Aorta (tissue), 5 donors: Measurements from ENCODE around the gene FEZF2. TPM values are rescaled to one million over a fixed set of nuclear protein-coding genes. Genes with fewer than 3 reads are reported as not detected.

Experiments used
- ATAC-seq: fragments of 200-7000 bp; cut with Tn5 transposase; one replicate; pipeline ENCODE4 v1.9.1; 2022; ENCODE audit warnings: moderate library complexity; ENCODE audit not compliant: low FRiP score
- DNase-seq, 2 donors: peaks; one replicate each; pipeline ENCODE4 v3.0.0-alpha.2; 2020
- H3K27ac ChIP-seq, 2 donors: one replicate each; pipeline ENCODE4 v1.5.1; 2013; ENCODE audit warnings: low read length in 2 of 2, mild to moderate bottlenecking in 2 of 2, moderate library complexity in 2 of 2, control low read depth in 1 of 2, inconsistent platforms in 1 of 2, low read depth in 1 of 2
- H3K27me3 ChIP-seq, 2 donors: one replicate each; pipeline ENCODE4 v1.6.1; 2013; ENCODE audit warnings: control low read depth in 1 of 2, low read length in 1 of 2, mild to moderate bottlenecking in 1 of 2, moderate library complexity in 1 of 2; ENCODE audit not compliant: insufficient read depth in 2 of 2, control insufficient read depth in 1 of 2
- H3K36me3 ChIP-seq, 2 donors: one replicate each; pipeline ENCODE4 v1.6.1; 2013; ENCODE audit warnings: control low read depth in 1 of 2, low read length in 1 of 2, mild to moderate bottlenecking in 1 of 2; ENCODE audit not compliant: insufficient read depth in 2 of 2, control insufficient read depth in 1 of 2
- H3K4me1 ChIP-seq, 2 donors: one replicate each; pipeline ENCODE4 v1.6.1; 2013; ENCODE audit warnings: low read length in 2 of 2, control low read depth in 1 of 2, mild to moderate bottlenecking in 1 of 2, moderate library complexity in 1 of 2; ENCODE audit not compliant: insufficient read depth in 2 of 2, control insufficient read depth in 1 of 2
- H3K4me3 ChIP-seq, 2 donors: one replicate each; pipeline ENCODE4 v1.5.1; 2013; ENCODE audit warnings: low read length in 2 of 2, control low read depth in 1 of 2, mild to moderate bottlenecking in 1 of 2
- H3K9me3 ChIP-seq: one replicate; pipeline ENCODE4 v1.6.1; 2013; ENCODE audit warnings: mild to moderate bottlenecking, low read length; ENCODE audit not compliant: control insufficient read depth
- whole genome bisulfite sequencing, 2 donors: extraction: QIAGEN DNeasy Blood & Tissue Kit; methylation state at CpG; one replicate each; pipeline ENCODE4 v1.1.7; 2013; 5-methylcytosine and 5-hydroxymethylcytosine counted together
- intact Hi-C, 2 donors: fragments of 100-400 bp; cut with DNase I; formaldehyde crosslinking; loops; one replicate each; pipeline versions ENCODE4 v1.14.2 to v1.15.0; 2022
- polyA plus RNA-seq, 2 donors: library from polyadenylated mRNA; stranded (reverse); fragments of 200-250 nt; gene quantifications; one replicate each; pipeline ENCODE4 v1.2.3, GENCODE V29; 2013
- total RNA-seq, 2 donors: library from RNA; stranded (reverse); fragmentation: NEBNext Ultra II Directional; extraction: Animal tissue kit (Norgen Biotek cat#: 25700); gene quantifications; one replicate each; pipeline ENCODE4 v1.2.1, GENCODE V29; 2021
- donor health status: healthy with polysubstance abuse.
- donor health status: Bipolar disorder and iron deficiency.
- donor health status: DM: no; HTN: no; CAD: no.
- donor health status: DM: no; HTN: no; CAD: no.
- donor health status: DM: yes; HTN: yes; CAD: no.

FEZF2 gene
- total and polyA plus RNA-seq, 4 donors: not detected

GRCh38 chr3:62361261-62361660 is 12.1 kb downstream of the FEZF2 start:
- no peak overlapping the region for H3K4me3 ChIP-seq
- intact Hi-C loops: no loop called here
- H3K27me3 ChIP-seq: no peaks in the 10 kb centered on the region
- 92 to 96% methylated on average over 3 of the region's 3 CpGs for WGBS, 2 donors
- no peaks in the 10 kb centered on the region for H3K36me3 ChIP-seq
- no peak overlapping the region for H3K27ac ChIP-seq
- no peak for ATAC-seq
- no peak for DNase-seq
- no peaks in the 10 kb centered on the region for H3K4me1 ChIP-seq
- H3K9me3 ChIP-seq: peaks cover 2% of the 10 kb centered on the region

GRCh38 chr3:62359531-62359930 is 13.8 kb downstream of the FEZF2 start:
- H3K4me3 ChIP-seq: no peak overlapping the region
- no peak overlapping the region for H3K27ac ChIP-seq
- whole genome bisulfite sequencing, 2 donors: 80 to 89% methylated on average over 4 of the region's 4 CpGs
- peaks cover 2% of the 10 kb centered on the region for H3K9me3 ChIP-seq
- no peaks in the 10 kb centered on the region for H3K27me3 ChIP-seq
- DNase-seq: no peak
- no peak for ATAC-seq
- intact Hi-C loops: no loop called here
- no peaks in the 10 kb centered on the region for H3K36me3 ChIP-seq
- no peaks in the 10 kb centered on the region for H3K4me1 ChIP-seq

- intact Hi-C loops: no loop called here
- ATAC-seq: no peak
- Histone ChIP-seq H3K27ac (no peak overlapping the region), H3K4me1 (no peaks in the 10 kb centered on the region), H3K9me3 (no peaks in the 10 kb centered on the region), H3K4me3 (no peak overlapping the region), H3K36me3 (no peaks in the 10 kb centered on the region), H3K27me3 (no peaks in the 10 kb centered on the region)
- no peak for DNase-seq
These were observed 17.0 kb downstream of the FEZF2 start for GRCh38 chr3:62356356-62356755.

- Histone ChIP-seq H3K4me3 (no peak overlapping the region), H3K36me3 (no peaks in the 10 kb centered on the region), H3K27ac (no peak overlapping the region), H3K9me3 (no peaks in the 10 kb centered on the region), H3K4me1 (no peaks in the 10 kb centered on the region), H3K27me3 (no peaks in the 10 kb centered on the region)
- DNase-seq (no peak), ATAC-seq (no peak)
- intact Hi-C loops: no loop called here
- 71 to 72% methylated on average over 3 of the region's 3 CpGs for WGBS, 2 donors
These were observed 17.6 kb downstream of the FEZF2 start for GRCh38 chr3:62355703-62356102.

GRCh38 chr3:62343755-62344154 is 29.6 kb downstream of the FEZF2 start:
- intact Hi-C loops: no loop called here
- no peak for DNase-seq
- no peaks in the 10 kb centered on the region for H3K36me3 ChIP-seq
- no peaks in the 10 kb centered on the region for H3K9me3 ChIP-seq
- H3K27ac ChIP-seq: no peak overlapping the region
- 81 to 85% methylated on average over 2 of the region's 2 CpGs for WGBS, 2 donors
- H3K4me3 ChIP-seq: no peak overlapping the region
- no peaks in the 10 kb centered on the region for H3K4me1 ChIP-seq
- ATAC-seq: no peak
- no peaks in the 10 kb centered on the region for H3K27me3 ChIP-seq

GRCh38 chr3:62335196-62335595 is 38.2 kb downstream of the FEZF2 start:
- no peaks in the 10 kb centered on the region for H3K9me3 ChIP-seq
- WGBS, 2 donors: 91 to 96% methylated on average over 3 of the region's 3 CpGs
- no peak overlapping the region for H3K27ac ChIP-seq
- no peaks in the 10 kb centered on the region for H3K4me1 ChIP-seq
- intact Hi-C loops: no loop called here
- DNase-seq (no peak), ATAC-seq (no peak)
- no peak overlapping the region for H3K4me3 ChIP-seq
- no peaks in the 10 kb centered on the region for H3K36me3 ChIP-seq
- no peaks in the 10 kb centered on the region for H3K27me3 ChIP-seq

- no peak overlapping the region for H3K4me3 ChIP-seq
- no peaks in the 10 kb centered on the region for H3K27me3 ChIP-seq
- ATAC-seq (no peak), DNase-seq (no peak)
- H3K27ac ChIP-seq: no peak overlapping the region
- 49 to 50% methylated on average over 2 of the region's 2 CpGs for WGBS, 2 donors
- H3K9me3 ChIP-seq: no peaks in the 10 kb centered on the region
- no peaks in the 10 kb centered on the region for H3K4me1 ChIP-seq
- intact Hi-C loops: loop anchor here (2.0 to 5.0 kb wide), 2 partner anchors 226 to 229 kb away; no protein-coding TSS in a partner anchor
- H3K36me3 ChIP-seq: no peaks in the 10 kb centered on the region
These were observed 40.5 kb downstream of the FEZF2 start for GRCh38 chr3:62332835-62333244.

GRCh38 chr3:62332017-62332416 is 41.3 kb downstream of the FEZF2 start:
- 79 to 95% methylated on average over 1 of the region's 1 CpG for WGBS, 2 donors
- ATAC-seq (no peak), DNase-seq (no peak)
- Histone ChIP-seq H3K4me3 (no peak overlapping the region), H3K4me1 (no peaks in the 10 kb centered on the region), H3K27me3 (no peaks in the 10 kb centered on the region), H3K27ac (no peak overlapping the region), H3K9me3 (no peaks in the 10 kb centered on the region), H3K36me3 (no peaks in the 10 kb centered on the region)
- intact Hi-C loops: loop anchor here (2.0 to 5.0 kb wide), 2 partner anchors 227 to 230 kb away; no protein-coding TSS in a partner anchor

GRCh38 chr3:62329971-62330370 is 43.4 kb downstream of the FEZF2 start:
- H3K36me3 ChIP-seq: no peaks in the 10 kb centered on the region
- intact Hi-C loops: loop anchor here in 1 of 2 donors (5.0 kb wide), 1 partner anchor 232 kb away; no protein-coding TSS in a partner anchor
- no peak for DNase-seq
- 91% methylated on average over 5 of the region's 5 CpGs for WGBS, 2 donors
- no peaks in the 10 kb centered on the region for H3K9me3 ChIP-seq
- ATAC-seq: no peak
- H3K27me3 ChIP-seq: no peaks in the 10 kb centered on the region
- no peak overlapping the region for H3K4me3 ChIP-seq
- H3K27ac ChIP-seq: no peak overlapping the region
- no peaks in the 10 kb centered on the region for H3K4me1 ChIP-seq
